Transverse colon (tissue), 4 donors: ENCODE measurements around the gene AHCY.

Experiments used
- EP300 ChIP-seq: sonication (generic); formaldehyde crosslinking; IDR thresholded peaks from one replicate; pipeline ENCODE4 v1.6.1; 2017; ENCODE audit warnings: antibody characterized with exemption, low read depth
- POLR2A ChIP-seq: fragments of 450-650 bp; IDR thresholded peaks from one replicate; pipeline ENCODE4 v1.6.1; 2016; ENCODE audit warnings: antibody characterized with exemption, mild to moderate bottlenecking, moderate library complexity
- POLR2AphosphoS5 ChIP-seq, 3 donors: sonication (generic); formaldehyde crosslinking; IDR thresholded peaks; one replicate each; pipeline ENCODE4 v1.6.1; 2016; ENCODE audit warnings: antibody characterized with exemption in 3 of 3
- TF ChIP-seq, protein P1 (sequence below), 5 experiments: fragments of 200-600 bp in 3 of 5; fragments of 450-650 bp in 2 of 5; sonication (generic) in 3 of 5; IDR thresholded peaks; 1 replicate in 2 of 5; 2 replicates in 3 of 5; pipeline ENCODE4 v1.5.1; 2016 to 2017; ENCODE audit warnings: antibody characterized with exemption in 5 of 5, inconsistent platforms in 3 of 5, mild to moderate bottlenecking in 2 of 5, moderate library complexity in 1 of 5

DNA sequence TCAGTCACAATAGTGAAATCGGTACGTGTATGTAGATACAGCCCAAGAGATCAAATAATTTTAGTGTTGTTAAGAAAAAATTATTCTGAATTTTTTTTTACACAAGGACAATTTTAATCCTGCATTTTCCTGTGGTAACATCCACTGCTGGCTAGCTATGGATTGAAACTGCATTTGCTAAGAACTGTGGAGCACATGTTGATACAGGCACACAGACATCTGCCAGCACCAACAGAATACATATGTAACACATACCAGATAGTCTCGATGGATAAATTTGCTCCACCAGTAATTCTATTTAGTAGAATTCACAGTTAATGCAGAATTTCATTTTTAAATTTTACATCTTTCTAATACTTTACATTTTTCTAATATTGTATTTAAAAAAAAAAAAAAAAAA is 59.8 kb downstream of the AHCY start:
- TF ChIP-seq POLR2A (no peak), EP300 (no peak), POLR2AphosphoS5 (IDR thresholded peaks at IDR 0.05) (no peak)
- TF ChIP-seq, protein P1, sequence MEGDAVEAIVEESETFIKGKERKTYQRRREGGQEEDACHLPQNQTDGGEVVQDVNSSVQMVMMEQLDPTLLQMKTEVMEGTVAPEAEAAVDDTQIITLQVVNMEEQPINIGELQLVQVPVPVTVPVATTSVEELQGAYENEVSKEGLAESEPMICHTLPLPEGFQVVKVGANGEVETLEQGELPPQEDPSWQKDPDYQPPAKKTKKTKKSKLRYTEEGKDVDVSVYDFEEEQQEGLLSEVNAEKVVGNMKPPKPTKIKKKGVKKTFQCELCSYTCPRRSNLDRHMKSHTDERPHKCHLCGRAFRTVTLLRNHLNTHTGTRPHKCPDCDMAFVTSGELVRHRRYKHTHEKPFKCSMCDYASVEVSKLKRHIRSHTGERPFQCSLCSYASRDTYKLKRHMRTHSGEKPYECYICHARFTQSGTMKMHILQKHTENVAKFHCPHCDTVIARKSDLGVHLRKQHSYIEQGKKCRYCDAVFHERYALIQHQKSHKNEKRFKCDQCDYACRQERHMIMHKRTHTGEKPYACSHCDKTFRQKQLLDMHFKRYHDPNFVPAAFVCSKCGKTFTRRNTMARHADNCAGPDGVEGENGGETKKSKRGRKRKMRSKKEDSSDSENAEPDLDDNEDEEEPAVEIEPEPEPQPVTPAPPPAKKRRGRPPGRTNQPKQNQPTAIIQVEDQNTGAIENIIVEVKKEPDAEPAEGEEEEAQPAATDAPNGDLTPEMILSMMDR (IDR thresholded peaks at IDR 0.05): no peak
